GM21528 (cell line): ENCODE measurements around the gene FAM13B.
"Not testable (repeated sequence)": the region's sequence is repeated elsewhere in the genome, so short reads cannot be mapped to it uniquely, and the experiment has no call there.

Experiments
- ATAC-seq: cut with Tn5 transposase; IDR thresholded peaks from one replicate; pipeline ENCODE4 v1.9.1; 2021; ENCODE audit warnings: mild to moderate bottlenecking, moderate library complexity; ENCODE audit not compliant: unreplicated experiment, low FRiP score

Gene FAM13B

GRCh38 chr5:137994556-137994955 is 38.3 kb downstream of the FAM13B start:
- ATAC-seq = no peak

- ATAC-seq = no peak
These were observed 43.5 kb downstream of the FAM13B start for GRCh38 chr5:137989419-137989818.

GRCh38 chr5:137975208-137975607 is 57.7 kb downstream of the FAM13B start:
- no peak for ATAC-seq

GRCh38 chr5:137970384-137970783 is 62.5 kb downstream of the FAM13B start:
- ATAC-seq = not testable (repeated sequence)

- no peak for ATAC-seq
These were observed 72.1 kb downstream of the FAM13B start for GRCh38 chr5:137960819-137961218.

GRCh38 chr5:137960141-137960540 is 72.7 kb downstream of the FAM13B start:
- no peak for ATAC-seq

- no peak for ATAC-seq
These were observed 73.4 kb downstream of the FAM13B start for GRCh38 chr5:137959488-137959887.

GRCh38 chr5:137957948-137958347 is 74.9 kb downstream of the FAM13B start:
- ATAC-seq = no peak

GRCh38 chr5:137954131-137954879 is 78.6 kb downstream of the FAM13B start:
- ATAC-seq = no peak

- no peak for ATAC-seq
These were observed 87.1 kb downstream of the FAM13B start for GRCh38 chr5:137945825-137946224.

- ATAC-seq = not testable (repeated sequence)
These were observed 88.6 kb downstream of the FAM13B start for GRCh38 chr5:137944280-137944679.

GRCh38 chr5:137939331-137939730 is 93.5 kb downstream of the FAM13B start:
- no peak for ATAC-seq

GRCh38 chr5:137938751-137939143 is 94.1 kb downstream of the FAM13B start:
- ATAC-seq = no peak

GRCh38 chr5:137937994-137938750 is 94.7 kb downstream of the FAM13B start:
- ATAC-seq = no peak

GRCh38 chr5:137935694-137936093 is 97.2 kb downstream of the FAM13B start:
- ATAC-seq = no peak

- ATAC-seq = no peak
These were observed 97.7 kb downstream of the FAM13B start for GRCh38 chr5:137935190-137935589.

GRCh38 chr5:137933491-137933911 is 99.4 kb downstream of the FAM13B start:
- ATAC-seq = no peak

GRCh38 chr5:137932800-137933199 is 100.1 kb downstream of the FAM13B start:
- no peak for ATAC-seq

- ATAC-seq = no peak
These were observed 109.0 kb downstream of the FAM13B start for GRCh38 chr5:137923856-137924255.

GRCh38 chr5:137921931-137922330 is 110.9 kb downstream of the FAM13B start:
- no peak for ATAC-seq

- no peak for ATAC-seq
These were observed 116.0 kb downstream of the FAM13B start for GRCh38 chr5:137916923-137917322.

- no peak for ATAC-seq
These were observed 118.1 kb downstream of the FAM13B start for GRCh38 chr5:137914758-137915157.
